HCEC 1CT (cell line): ENCODE results near the gene ADCYAP1R1.

ENCODE experiments used
- DNase-seq: peaks from one replicate; pipeline ENCODE4 v3.0.0-alpha.2; 2017

ADCYAP1R1 gene

DNA sequence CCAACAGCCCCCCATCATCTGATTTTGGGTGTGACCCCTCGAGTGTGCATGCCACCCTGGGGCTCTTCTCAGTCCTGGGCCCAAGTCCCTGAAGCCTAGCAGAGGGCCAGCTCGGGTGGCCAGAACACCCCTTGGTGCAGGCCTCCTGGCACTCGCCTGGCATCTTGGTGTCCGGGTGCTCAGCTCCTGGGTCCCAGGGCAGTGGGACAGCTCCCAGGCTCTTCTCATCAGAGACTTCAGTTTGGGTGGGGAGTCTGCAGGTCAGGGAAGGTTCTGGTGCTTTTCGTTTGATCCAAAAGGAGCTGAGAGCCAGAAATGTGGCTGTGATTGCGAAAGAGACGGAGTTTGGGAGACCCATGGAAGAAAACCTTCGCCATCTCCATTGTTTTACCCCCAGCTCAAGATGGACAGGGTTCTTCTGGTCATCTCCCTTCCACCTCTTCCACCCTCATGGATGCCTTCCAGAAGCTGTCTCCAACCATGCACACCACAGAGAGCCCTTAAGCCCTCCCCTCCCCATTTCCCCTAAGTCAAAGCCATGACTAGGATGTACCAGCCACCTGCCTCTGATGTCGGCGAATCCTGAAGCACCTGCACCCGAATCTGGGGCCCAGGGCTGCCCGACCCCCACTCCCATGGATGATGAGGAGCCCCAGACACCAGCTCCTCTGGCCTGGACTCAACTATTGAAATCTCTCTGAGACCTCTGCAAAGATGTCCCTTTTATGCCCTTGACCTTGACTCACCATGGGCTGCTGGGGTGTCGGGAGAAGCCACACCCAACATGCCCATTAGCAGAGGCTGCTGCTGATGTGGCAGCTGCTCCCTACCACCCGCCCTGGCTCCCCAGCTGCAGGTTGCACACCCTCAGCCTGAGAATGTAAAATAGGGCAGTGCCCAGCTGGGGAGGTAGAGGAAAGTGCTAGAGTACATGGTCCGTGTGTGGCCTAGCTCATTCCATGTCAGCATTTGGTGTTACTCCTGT is 55.3 kb downstream of the ADCYAP1R1 start:
- no peak for DNase-seq

DNA sequence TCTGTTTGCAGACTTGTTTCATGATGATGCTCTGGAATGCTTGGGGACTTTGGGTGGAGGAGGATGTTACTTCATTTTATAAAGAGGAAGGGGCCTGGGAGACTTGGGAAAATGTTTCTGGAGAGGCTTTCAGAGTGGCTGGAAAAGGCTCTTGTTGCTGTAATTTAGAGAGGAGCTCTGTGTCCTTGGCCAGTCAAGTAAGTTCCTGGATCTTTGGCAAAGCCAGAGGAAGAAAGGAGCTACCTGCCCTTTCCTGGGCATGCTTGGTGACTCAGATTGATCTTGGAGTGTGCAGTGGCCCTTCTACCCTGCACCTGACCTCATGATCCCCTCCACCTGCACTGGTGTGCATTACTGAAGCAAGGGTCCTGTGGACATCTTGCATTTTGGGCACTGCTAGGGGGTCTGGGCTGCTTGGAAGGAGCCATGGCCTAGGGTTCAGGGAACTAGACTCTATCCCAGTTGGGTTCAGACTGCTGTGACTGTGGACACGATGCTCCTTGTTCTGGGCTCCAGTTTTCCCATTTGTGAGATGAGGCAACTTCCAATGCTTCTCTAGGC is 56.1 kb downstream of the ADCYAP1R1 start:
- DNase-seq = no peak

DNA sequence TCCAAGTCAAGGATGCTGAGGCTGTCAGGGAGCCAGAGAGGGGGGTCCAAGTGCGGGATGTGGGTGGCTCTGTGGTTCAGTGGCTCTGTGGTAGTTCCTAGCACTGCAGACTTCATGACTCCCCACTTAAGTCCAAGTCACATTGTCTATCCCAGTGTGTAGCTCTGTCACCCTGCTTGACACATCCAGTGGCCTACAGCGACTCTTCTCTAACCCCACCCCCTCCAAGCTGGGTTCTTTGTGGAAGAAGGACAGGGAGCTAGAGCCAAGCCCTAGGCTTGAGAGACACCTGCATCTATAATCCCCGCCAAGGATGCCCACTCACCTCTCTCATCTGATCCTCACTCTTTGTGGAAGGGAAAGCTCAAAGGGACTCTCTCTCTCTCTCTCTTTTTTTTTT is 57.6 kb downstream of the ADCYAP1R1 start:
- DNase-seq = no peak

DNA sequence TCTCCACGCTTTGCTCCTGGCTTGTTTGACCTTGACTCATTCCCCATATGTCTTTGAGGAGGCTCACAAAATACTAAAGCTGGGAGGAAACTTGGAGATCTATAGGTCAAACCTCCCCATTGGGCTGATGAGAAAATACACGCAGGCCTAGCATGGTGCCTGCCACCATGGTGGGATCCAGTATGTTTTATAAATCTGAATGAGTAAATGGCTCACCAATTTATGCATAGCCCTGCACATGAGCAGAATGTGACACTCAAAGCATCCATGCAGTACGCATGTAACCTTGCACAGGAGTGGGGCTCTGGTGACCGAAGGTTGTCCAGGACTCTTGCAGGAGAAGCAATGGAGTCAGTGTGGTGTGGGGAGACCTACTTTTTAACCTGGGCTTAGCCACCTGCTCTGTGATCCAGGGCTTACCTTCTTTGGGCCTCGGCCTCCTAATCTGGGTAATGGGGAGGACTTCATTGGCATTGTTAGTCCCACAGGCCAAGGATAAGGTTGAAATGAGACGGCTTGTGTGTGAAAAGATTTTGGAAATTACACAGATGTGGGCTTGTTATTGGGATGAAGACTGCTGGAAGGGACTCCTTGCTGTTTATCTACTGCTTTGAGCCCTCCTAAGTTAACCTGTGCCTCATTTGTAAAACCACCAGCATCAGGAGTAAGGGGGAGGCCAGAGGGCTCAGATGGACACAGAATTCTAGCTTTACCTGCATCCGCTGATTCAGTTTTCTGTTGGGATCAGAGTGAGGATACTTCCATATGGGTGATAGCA is 58.4 kb downstream of the ADCYAP1R1 start:
- no peak for DNase-seq

DNA sequence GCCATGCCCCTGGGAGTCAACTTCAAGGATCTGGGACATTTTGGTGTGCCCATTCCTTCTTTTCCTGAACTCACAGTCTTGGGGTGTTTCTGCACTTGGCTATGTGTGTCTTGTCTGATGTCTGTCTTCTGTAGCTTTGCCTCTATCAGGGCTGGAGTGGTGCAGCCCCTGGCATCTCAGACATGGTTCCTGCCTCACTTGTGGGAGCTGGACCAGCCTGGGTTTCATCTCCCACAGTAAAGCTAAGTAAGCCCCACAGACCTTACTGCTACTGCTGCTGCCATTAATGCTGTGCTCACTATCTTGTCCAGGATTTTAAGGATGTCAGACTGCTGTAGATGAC is 59.0 kb downstream of the ADCYAP1R1 start:
- no peak for DNase-seq

DNA sequence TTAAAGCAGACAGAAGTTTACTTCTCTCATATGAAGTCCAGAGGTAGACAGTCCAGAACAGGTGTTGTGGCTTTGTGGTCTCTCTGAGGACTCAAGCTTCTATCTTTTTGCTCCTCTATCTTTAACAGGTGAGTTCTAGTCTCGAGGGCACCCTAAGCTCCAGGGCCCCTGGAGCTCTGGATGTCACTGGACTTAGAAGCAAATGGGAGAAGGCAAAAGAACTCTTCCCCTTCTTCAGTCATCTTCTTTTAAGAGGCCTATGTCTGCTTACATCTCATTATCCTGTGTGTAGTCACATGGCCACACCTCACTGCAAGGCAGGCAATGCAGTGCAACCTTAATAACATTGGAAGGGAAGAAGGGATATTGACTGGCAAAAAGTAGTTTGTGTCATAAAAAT is 61.6 kb downstream of the ADCYAP1R1 start:
- DNase-seq = no peak

DNA sequence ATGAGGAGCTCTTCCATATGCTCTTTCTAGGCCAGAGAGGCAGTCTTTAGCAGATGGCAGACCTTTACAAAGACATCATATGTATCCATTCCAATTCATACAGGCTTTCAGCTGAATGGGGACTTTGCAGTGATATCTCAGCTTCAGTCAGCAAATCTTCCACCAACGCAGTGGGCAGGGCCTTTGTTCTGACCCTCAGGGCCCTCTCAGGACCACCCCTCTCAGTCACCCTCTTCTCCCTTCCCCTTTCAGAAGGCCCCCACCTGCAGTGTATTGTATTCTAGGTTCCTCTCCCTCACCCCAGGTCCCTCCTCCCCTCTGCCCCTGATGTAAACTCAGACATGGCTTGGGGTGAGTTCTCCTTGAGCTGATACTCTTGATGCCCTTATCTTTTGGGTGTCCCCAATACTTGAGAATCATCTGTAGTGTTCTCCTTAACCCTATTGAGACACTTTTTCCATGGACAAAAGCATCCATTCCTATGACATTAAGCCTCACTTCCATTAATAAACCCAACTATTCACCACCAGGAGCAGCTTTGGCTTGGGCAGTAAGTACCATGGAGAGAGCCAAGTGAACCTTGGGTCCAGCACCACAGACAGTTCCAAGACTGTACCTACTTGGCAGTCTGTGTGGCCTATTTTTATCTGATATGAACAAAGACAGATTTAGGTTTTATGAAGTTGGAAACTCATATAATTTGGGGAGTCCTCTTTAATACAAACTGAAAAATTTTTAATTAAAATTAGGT is 62.7 kb downstream of the ADCYAP1R1 start:
- peak; percentile 3 for DNase-seq

DNA sequence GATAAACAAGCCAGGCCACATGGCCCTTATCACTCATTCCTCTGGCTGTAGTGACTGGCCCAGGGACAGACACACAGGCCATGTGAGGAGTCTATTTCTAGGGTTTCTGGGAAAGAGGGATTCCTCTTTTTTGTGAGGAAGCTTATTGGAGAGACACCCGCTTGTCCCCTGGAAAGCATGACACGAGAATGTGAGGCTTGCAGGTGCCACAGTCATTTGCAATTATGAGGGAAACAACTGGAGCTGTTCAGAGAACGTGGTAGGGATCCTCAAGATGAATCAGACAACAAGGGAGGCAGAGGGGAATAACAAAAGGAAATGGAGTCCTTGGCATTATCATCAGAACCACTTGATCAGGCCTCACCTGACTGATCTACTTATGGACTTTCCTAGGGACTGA is 64.5 kb downstream of the ADCYAP1R1 start:
- no peak for DNase-seq

DNA sequence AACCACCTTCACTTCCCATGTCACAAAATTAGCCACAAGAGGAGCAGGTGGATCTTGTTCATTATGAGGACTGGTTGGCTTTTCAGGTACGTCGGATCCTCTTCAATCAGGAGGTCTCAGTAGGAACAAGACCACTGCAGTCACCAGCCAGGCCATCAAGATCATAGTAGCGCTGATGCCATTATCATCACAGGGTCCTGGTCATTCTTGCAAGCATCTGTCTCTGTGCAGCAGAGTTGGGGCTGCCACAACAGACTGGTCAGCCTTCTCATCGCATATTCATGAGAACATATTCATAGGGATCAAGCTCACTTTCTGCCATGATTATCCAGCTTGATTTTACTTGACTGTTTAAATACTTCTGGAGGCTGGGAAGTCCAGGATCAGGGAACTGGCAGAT is 67.1 kb downstream of the ADCYAP1R1 start:
- no peak for DNase-seq

DNA sequence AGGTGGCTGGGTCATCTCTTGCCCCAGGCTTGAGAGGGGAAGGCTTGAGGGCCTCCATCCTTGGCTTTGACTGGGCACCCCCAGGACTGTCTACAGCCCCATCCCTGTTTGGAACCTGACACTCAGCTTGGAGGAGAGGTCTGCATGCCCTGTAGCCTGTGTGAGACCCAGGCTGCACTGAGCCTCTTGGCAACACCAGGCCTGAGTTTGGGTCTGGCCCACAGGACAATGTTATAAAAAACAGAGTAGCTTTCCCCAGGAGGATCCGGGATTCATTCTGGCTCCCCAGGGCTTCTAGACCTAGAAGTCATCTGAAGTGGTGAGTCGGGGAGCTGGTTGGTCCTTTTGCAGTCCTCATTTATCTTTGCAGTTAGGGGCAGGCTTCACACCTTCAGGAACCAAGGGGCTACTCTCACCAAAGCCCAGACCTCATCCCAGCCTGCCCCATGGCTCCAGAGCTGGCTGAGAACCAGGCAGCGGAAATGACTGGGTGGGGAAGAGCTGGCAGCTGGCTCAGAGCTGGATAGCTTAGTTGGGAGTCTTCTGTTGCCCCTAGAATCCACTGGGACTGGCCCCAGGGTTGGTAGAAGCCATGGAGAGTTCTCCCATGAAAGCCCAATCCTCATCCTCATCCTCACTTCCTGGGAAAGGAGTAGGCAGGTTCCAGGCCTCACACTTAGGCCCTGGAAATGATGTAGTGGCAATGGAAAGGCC is 68.8 kb downstream of the ADCYAP1R1 start:
- no peak for DNase-seq

DNA sequence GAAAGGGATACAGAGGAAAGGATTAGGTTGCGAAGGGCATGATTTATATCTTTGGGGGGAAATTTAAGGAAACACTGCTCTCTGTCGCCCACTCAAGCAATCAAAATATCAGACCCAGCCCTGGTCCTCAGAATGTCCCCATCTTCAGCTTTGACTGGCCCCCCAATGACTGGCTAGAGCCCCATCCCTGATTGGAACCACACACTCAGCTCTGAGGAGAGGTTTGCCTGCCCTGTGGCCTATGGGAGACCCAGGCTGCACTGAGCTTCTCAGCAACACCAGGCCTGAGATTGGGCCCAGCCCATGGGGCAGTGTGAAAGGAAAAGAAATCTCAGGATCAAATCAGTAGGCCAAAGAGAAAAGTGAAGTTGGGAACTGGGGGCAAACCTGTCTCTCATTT is 69.5 kb downstream of the ADCYAP1R1 start:
- DNase-seq = no peak

DNA sequence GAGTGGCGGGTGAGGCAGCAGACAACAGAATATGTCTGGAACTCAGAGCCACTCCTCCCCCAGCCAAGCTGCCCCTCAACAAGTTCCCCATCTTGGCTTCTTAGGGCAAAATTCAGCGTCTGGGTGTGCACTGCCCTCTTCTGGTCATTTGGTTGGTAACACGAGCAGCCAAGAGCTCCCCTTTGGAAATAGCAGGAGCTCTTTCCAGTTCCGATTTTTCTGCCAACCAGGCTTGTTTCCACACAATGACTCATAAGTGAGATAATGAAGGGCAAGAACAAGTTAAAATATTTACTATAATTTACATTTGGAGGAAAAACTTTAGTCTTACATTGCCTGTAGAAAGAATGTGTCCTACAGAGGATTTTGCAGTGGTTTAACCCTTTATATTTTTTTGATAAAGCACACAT is 70.5 kb downstream of the ADCYAP1R1 start:
- DNase-seq = peak; percentile 74

DNA sequence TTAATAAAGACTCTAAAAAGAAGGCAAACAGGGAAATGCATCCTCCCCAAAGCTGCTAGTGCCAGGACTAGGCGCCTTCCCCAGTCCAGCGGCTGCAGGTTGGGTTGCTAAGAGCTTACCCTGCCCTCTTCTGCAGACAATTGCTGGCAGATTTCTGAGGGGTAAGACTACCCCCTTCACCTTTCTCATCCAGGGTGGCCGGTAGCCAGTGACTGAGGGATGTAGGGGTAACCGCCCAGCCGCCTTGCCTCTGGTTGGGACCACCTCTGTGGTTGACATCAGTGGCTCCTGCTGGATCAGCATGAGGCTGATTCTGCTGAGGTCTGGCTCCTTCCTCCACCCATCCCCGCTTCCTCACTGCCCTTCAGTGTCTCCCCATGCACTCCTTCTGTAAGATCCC is 71.2 kb downstream of the ADCYAP1R1 start:
- no peak for DNase-seq

DNA sequence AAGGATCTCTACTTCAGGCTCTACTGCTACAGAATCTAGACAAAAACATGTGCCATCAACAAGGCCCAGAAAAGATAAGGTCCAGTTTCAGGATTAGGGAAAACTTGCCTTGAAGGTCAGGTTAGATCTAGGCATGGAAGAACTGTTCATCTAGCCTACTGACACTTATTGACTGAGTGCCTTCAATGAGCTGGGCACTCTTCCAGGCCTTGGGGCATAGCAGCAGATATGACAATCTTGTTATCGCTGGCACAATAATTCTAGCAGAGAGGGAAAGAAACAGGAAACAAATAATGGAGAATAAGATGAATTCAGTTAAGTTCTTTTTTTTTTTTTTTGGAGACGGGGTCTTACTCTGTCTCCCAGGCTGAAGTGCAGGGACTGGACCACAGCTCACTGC is 71.6 kb downstream of the ADCYAP1R1 start:
- DNase-seq = no peak

DNA sequence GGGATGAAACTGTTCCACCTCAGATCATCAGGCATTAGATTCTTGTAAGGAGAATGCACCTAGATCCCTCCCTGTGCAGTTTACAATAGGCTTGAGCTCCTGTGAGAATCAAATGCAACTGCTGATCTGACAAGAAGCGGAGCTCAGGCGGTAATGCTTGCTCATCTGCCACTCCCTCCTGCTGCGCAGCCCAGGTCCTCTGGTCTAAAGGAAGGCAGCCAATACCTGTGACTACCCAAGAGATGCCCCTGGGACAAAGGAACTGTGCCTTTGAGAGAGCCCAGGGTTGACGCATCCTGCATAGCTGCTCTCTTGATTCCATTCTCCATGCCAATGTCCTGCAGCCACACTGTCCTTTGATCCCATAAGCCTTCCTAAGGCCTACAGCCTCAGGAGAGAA is 73.1 kb downstream of the ADCYAP1R1 start:
- no peak for DNase-seq

DNA sequence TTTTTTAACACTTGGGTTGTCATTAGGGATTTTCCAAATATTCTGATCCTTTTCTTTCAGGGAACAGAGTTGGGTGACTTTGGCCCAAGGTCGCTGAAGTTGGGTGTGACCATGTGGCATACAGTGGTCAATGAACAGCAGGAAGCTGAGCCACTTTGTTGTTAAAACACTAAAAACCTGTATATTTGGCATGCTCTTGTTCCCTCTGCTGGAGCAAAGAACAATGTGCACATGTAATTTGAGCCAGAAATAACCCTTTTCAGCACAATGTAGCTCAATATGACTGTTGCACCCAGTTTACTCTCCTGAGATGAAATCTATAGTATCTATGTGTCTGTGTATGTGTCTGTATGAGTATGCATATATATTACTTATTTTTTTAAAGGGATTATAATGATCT is 74.9 kb downstream of the ADCYAP1R1 start:
- DNase-seq = peak; percentile 2

DNA sequence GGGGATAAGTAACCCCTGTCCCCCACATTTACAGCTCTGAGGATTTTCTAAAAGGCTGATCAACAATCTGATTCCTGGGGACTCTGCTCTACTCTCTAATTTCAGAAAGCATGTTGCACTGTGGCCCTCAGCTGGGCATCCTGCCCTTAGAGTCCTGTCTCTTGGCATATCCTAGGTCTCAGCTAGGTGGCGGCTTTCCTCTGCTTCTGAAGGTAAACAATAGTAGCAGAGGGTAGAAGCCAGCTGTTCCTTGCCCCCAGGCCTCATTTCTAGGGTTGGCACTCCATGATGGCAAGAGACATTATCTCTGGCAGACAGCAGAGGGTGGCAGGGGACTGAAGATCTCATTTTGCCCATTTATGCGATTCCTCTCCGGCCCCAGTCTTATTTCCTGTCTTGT is 77.0 kb downstream of the ADCYAP1R1 start:
- DNase-seq = no peak

DNA sequence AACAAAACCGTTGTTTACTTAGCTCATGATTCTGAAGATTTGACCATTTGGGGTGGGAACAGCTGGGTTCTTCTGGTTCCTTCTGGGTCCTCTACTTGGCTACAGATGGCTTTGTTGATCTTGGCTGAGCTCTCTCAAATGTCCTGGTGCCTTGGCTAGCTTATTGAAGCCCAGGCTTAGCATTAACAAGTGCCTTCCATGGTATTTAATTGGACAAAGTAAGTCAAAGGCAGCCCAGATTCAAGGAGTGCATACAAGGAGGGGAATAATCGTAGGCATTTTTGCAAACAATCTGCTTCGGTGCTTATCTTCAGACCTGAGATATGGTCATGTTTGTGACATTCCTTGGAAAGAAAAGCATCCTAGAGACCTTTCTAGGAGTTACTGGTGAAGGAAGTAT is 81.4 kb downstream of the ADCYAP1R1 start:
- no peak for DNase-seq

DNA sequence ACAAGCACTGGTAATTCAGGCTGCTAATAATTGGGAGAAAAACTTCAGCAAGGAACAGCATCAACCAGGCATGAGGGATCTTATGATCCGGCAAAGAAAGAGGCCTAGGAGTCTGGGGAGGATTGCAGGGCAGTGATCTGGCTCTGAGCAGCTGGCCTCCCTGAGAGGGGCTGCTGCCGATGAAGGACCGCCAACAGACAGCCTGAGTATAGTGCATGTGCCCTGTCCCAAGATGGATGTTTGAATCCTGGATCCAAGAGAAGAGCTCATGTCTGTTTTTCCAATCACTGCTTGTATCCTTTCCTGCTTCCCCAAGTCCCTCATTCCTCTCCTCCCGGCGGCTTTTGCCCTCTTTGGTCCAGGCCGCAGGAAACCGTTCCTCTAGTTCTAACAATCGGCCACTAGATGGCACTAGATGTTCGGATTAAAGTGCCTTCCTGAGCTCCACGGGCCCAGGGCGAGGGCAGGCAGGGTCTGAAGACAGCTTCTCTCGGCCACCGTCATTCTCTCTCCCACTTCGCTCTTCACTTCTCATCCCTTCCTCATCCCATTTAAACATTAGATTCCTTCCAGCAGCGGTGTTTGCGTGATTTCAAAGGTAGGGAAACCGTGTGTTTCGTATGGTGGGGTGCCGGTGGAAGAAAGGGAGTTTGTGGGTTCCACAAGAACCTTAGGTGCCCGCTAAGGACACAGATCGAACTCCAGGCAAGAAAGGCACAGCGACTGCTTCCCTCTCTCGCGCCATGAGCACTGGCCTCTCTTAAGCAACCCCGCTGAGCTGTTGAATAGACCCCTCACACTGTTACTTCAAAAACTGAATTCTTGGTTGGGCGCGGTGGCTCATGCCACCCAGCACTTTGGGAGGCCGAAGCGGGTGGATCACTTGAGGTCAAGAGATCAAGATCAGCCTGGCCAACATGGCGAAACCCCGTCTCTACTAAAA is 82.4 kb downstream of the ADCYAP1R1 start:
- DNase-seq = peak; percentile 53

DNA sequence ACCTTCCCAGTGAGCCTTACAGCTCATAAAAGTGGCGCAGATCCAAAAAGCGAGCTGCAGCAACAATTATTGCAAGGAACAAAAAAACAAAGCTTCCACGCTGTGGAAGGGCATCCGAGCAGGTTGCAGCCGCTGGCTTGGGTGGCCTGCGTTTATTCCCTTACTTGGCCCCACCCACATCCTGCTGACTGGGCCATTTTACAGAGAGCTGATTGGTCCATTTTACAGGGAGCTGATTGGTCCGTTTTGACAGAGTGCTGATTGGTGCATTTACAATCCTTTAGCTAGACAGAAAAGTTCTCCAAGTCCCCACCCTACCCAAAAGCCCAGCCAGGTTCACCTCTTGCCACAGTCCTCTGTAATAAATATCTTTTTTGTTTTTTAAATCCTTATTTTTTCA is 85.1 kb downstream of the ADCYAP1R1 start:
- DNase-seq = no peak

DNA sequence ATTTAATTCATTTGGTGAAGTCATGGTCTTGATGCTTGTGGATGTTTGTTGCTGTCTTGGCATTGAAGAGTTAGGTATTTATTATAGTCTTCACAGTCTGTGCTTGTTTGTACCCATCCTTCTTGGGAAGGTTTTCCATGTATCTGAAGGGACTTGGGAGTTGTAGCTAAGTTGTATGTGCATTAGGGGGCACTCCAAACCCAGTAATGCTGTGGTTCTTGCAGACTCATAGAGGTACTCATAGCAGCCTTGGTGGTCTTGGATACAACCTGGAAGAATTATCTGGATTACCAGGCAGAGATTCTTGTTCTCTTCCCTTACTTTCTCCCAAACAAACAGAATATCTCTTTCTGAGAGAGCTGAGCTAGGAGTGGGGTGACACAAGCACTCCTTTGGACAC is 93.2 kb downstream of the ADCYAP1R1 start:
- DNase-seq = no peak
